CD4-positive, alpha-beta T cell treated with Interleukin-15 for 1 hour (primary cell): ENCODE data around the gene MRPL43.
"Not testable (repeated sequence)": the region's sequence is repeated elsewhere in the genome, so short reads cannot be mapped to it uniquely, and the experiment has no call there.

Experiments
- DNase-seq: peaks from one replicate; pipeline ENCODE4 v3.0.0-alpha.2; 2020

The MRPL43 gene

DNA sequence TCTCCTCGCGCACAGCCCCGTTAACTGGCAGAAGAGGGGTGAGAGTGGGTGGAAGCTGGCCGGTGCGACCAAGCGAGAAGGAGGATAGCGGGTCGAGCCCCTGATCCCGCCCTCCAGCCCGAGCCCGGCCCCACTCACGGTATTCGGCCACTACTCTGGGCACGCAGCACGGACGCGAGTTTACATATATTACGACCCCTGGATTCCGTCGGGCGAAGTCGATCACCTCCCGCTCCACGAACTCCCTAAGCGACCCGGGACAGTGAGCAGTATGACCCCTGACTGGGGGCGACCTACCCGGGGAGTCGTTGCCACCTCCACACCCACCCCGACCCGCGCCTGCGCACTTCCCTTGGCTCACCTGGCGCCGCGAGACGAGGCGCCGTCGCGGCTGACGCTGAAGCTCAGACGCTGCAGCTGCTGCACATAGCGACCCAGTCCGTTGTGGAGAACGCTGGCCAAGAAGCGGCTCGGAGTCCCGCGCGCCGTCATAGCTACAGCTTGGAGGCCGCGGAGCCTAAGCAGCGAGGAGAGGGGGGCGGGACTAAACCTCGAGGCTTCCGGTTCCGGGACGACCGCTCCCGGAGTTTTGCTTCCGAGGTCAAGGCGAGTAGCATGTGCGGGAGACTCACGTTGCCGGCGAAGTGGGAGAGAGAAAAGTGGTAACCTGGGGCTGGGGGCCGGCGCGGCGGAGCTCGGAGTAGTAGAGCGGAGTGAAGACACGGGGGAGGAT lies at the start of gene MRPL43, which contains the start of gene TWNK:
Gene MRPL43, minus strand, starts transcription at position 546 of the 733 bp plus-strand sequence. Its CDS starts 54 bp downstream, at position 492.
Gene TWNK, plus strand, starts transcription at position 592 of the 733 bp plus-strand sequence. CDS start 668 bp downstream, outside the sequence.
- peak; percentile 80 for DNase-seq

GRCh38 chr10:101036726-101037125 lies 49.4 kb upstream of the MRPL43 start:
- DNase-seq, result no peak

GRCh38 chr10:101035916-101036702 lies 48.8 kb upstream of the MRPL43 start:
- no peak for DNase-seq

- no peak for DNase-seq
Measured at GRCh38 chr10:101035314-101035713, 48.0 kb upstream of the MRPL43 start.

- DNase-seq, result not testable (repeated sequence)
Measured at GRCh38 chr10:101034404-101034803, 47.1 kb upstream of the MRPL43 start.

GRCh38 chr10:101033276-101033675 lies 46.0 kb upstream of the MRPL43 start:
- no peak for DNase-seq

DNA sequence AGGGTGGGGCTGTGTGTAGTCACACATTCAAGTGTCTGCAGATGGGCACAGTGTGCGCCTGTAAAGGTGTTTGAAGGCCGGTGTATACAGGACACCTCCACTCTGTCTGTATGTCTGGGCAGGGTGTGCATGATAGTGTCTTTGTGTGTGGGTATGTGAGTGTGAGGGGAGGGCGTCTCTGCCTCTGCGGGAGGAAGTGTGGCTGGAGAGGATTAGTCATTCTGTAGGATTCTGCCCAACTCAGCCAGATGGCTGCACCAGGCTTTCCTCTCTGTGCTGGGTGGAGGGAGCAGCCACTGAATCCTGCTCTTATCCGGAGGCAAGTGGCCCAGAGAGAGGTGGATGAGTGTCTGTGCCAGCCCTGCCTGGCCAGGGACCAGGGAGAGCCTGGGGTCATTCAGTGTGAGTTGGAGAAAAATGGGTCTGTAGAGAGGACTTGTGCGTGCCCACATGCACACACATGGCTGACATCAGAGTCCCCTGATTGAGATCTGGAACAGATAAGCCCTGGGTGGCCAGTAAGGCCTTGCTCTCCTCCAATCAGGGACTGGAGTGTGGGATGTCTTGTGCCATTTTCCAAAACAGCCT lies 45.4 kb upstream of the MRPL43 start:
- DNase-seq, result peak; percentile 60

DNA sequence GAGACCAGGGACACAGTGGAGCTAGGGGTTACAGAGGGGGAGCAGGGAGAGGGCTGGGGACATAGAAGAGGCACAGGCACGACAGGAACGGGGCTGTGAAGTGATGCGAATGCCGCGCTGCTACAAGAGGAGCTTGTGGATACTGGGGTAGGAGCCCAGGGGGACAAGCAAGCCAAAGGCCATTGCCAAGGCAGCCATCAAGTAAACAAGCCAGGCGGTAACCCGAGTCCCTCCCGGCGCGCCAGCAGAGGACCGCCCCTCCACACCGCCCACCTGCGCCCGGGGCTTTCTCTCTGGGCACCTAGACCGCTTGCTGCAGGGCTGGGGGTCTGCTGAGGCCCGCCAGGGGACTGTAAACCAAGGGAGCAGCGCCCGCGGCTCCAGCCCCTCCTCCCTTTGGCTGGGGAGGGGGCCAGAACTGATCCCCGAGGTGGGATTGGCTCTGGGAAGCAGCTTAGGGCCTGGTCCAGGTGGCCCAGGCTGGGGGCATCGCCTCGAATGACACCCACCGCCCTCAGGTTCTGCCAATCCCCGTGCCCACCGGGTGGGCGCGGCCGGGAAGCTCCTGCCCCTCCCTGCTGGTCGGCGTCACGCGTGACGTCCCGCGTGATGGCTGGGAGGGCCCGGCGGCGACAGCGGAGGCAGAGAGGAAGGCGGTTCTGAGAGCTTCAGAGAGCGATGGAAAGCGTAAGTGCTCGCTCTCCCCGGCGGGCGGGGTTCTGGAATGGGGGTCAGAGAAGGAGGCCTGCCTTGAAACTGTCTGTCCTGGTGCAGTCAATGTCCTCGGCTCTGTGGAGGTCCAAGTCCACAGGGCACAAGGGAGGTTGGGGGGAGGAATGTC lies 44.7 kb upstream of the MRPL43 start:
- peak; percentile 85 for DNase-seq

- peak; percentile 94 for DNase-seq
Measured at GRCh38 chr10:101031128-101031795, 44.0 kb upstream of the MRPL43 start, which contains the start of the genes PDZD7 and SFXN3. Gene PDZD7, minus strand, starts transcription at chr10:101031129. Its CDS starts 910 bp downstream, at chr10:101030219. Gene SFXN3, plus strand, starts transcription at chr10:101031234. Its CDS starts 3,461 bp downstream, at chr10:101034695.

- DNase-seq, result no peak
Measured at GRCh38 chr10:101030496-101031127, 43.3 kb upstream of the MRPL43 start.

GRCh38 chr10:101029520-101030295 lies 42.4 kb upstream of the MRPL43 start:
- DNase-seq, result no peak

- no peak for DNase-seq
Measured at GRCh38 chr10:101028446-101029337, 41.4 kb upstream of the MRPL43 start.

DNA sequence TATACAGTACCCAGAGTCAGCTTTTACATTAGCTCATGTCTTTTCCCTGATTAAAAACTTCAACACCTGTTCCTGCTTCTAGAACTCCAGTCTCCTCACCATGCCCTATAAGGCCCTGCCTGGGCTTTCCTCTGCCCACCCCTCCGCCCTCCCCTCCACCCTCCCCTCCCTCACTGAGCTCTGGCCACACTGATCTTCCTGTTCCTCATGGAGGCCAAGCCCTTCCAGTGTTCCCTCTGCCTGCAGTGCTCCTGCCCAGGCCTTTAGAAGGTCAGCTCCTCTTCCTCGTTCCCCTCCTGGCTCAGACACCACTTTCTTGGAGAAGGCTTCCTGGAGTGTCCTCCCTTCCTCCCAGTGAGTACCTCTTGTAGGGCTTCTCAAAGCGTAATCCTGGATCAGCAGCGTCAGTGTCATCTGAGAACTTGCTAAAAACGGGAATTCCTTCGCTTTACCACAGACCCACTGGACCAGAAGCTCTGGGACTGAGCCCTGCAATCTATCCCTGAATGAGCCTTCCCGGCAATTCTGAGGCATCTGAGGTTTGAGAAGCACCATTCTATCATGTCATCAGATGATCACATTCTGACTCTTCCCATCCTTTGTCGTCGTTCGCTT lies 39.9 kb upstream of the MRPL43 start:
- DNase-seq, result no peak

GRCh38 chr10:101022967-101023705 lies 35.8 kb upstream of the MRPL43 start:
- DNase-seq, result no peak

DNA sequence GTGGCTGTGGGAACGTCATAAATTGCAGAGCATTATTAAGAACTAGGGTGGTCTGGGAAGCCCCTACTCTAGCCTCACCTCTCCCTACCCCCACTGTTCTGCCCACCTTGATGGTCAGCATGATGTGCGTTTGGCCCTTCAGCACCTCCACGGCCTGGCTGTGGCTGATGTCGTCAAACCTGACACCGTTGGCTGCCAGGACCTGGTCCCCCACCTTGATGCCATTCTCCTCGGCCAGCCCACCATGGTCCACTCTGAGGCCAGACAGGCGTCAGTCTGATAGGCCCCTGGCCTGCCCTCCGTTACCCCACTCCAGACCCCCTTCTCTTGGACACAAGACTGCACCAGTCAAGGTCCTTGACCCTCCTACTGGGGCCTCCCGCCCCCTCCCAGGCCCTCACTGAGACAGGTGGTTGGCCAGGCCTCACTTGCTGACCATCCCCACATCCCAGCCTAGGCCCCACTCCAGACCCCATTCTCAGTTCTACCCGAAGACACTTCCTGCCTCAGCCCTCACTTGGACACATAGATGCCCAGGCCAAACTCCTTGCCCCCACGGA lies 34.5 kb upstream of the MRPL43 start:
- no peak for DNase-seq

DNA sequence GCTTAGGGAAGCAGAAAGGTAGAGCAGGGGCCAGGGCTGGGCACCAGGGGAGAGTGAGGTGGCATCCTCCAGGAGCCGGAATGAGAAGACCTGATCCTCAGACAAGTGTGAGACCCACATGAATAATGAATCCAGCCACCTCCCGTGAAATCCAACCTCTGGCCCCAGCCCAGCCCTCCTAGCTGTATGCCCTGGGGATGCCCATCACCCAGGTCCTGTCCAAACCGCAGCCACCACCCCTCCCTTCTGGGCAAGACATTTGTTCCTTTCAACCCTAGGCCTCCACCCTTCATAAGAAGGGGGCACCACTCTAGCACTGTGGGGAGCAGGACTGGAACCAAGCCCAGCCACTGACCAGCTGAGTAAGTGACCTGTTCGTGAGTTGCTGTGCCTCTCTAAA lies 33.9 kb upstream of the MRPL43 start:
- no peak for DNase-seq

DNA sequence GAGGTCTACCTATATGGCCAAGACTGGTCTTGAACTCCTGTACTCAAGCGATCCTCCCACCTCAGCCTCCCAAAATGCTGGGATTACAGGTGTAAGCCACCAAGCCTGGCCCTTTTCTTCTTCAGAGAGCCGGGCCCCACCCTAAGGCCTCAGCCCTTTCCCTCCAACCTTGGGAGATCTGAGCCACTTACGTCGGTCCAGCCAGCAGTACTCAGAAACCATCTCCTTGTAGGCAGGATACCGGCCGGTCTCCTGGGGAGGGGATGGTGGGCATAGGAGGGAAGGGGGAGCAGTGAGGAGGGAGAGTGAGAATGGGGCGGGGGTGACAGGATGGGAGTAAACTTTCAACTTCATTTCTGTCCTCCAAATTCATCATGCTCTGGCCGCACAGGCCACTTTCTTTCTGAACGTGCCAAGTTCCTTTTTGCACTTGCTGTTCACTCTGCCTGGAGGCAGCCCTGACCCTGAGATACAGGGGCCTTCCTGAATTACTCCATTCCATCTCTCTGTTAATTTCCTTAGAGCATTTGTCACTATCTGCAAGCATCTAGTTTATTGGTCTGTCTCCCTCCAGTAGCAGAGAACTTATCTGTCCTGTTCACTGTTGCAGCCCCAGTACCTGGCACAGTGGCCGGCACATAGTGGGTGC lies 33.3 kb upstream of the MRPL43 start:
- no peak for DNase-seq

DNA sequence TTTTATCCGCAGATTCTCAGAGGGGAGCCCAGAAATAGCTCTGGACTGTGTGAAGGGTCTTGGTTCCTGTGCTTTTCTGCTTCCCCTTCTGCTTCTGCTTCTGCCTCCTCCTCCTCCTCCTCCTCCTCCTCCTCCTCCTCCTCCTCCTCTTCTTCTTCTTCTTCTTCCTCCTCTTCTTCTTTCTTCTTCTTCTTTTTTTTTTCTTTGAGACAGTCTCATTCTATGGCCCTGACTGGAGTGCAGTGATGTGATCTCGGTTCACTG lies 32.1 kb upstream of the MRPL43 start:
- DNase-seq, result no peak
